ENCODE results near the gene CBLN1. TPM values are rescaled to one million over a fixed set of nuclear protein-coding genes. Genes with fewer than 3 reads are reported as not detected.

The CBLN1 gene
- total RNA-seq, 1 donor from 2014 or later, result 0.11 TPM

- Mint-ChIP-seq H3K36me3 (ENCODE audit: low read depth, unreplicated experiment) (no peaks in the 10 kb centered on the region), H3K4me1 (ENCODE audit: low read depth, unreplicated experiment) (no peaks in the 10 kb centered on the region), H3K27me3 (ENCODE audit: low read depth, unreplicated experiment) (peaks cover 92% of the 10 kb centered on the region), H3K9me3 (ENCODE audit: unreplicated experiment) (peaks cover 13% of the 10 kb centered on the region), H3K27ac (ENCODE audit: unreplicated experiment) (no peak overlapping the region), H3K4me3 (ENCODE audit: unreplicated experiment) (no peak overlapping the region)
- H3K4me1 ChIP-seq (ENCODE audit: insufficient read depth, low read length), result no peaks in the 10 kb centered on the region
- H4K20me1 ChIP-seq (ENCODE audit: insufficient read depth, low read length), result no peaks in the 10 kb centered on the region
- H3K79me2 ChIP-seq (ENCODE audit: insufficient read depth, low read length), result no peaks in the 10 kb centered on the region
- DNase-seq (ENCODE audit: low read depth) (no peak), FAIRE-seq (no peak)
- peaks cover 39% of the 10 kb centered on the region for H3K27me3 ChIP-seq (ENCODE audit: insufficient read depth, low read length)
- TF ChIP-seq CTCF (IDR thresholded peaks at IDR 0.05; ENCODE audit: insufficient read depth, low read depth, low read length), result no peak
- no peak for TF ChIP-seq EZH2 (IDR thresholded peaks at IDR 0.05; ENCODE audit: insufficient read depth, low read length)
- no peak overlapping the region for H2AFZ ChIP-seq (ENCODE audit: low read depth, low read length)
- H3K9me3 ChIP-seq (ENCODE audit: insufficient read depth, low read depth, low read length), result peaks cover 2% of the 10 kb centered on the region
- no peak overlapping the region for H3K27ac ChIP-seq (ENCODE audit: low read depth, low read length)
- no peak overlapping the region for H3K9ac ChIP-seq (ENCODE audit: low read length)
- no peaks in the 10 kb centered on the region for H3K36me3 ChIP-seq (ENCODE audit: insufficient read depth, low read length)
- H3K4me2 ChIP-seq (ENCODE audit: low read length), result no peak overlapping the region
- no peak overlapping the region for H3K4me3 ChIP-seq (ENCODE audit: insufficient read depth, low read depth, low read length)
These were observed 7.0 kb downstream of the CBLN1 start for GRCh38 chr16:49274591-49274990.

GRCh38 chr16:49273771-49274170, 7.9 kb downstream of the CBLN1 start:
- peaks cover 31% of the 10 kb centered on the region for H3K27me3 ChIP-seq (ENCODE audit: insufficient read depth, low read length)
- Mint-ChIP-seq H3K9me3 (ENCODE audit: unreplicated experiment) (peaks cover 13% of the 10 kb centered on the region), H3K36me3 (ENCODE audit: low read depth, unreplicated experiment) (no peaks in the 10 kb centered on the region), H3K27me3 (ENCODE audit: low read depth, unreplicated experiment) (peaks cover 91% of the 10 kb centered on the region), H3K27ac (ENCODE audit: unreplicated experiment) (no peak overlapping the region), H3K4me3 (ENCODE audit: unreplicated experiment) (no peak overlapping the region), H3K4me1 (ENCODE audit: low read depth, unreplicated experiment) (no peaks in the 10 kb centered on the region)
- DNase-seq (ENCODE audit: low read depth), result no peak
- no peaks in the 10 kb centered on the region for H4K20me1 ChIP-seq (ENCODE audit: insufficient read depth, low read length)
- H3K9ac ChIP-seq (ENCODE audit: low read length), result no peak overlapping the region
- TF ChIP-seq CTCF (IDR thresholded peaks at IDR 0.05; ENCODE audit: insufficient read depth, low read depth, low read length) (no peak), EZH2 (IDR thresholded peaks at IDR 0.05; ENCODE audit: insufficient read depth, low read length) (no peak)
- no peak overlapping the region for H3K4me2 ChIP-seq (ENCODE audit: low read length)
- H2AFZ ChIP-seq (ENCODE audit: low read depth, low read length), result no peak overlapping the region
- H3K79me2 ChIP-seq (ENCODE audit: insufficient read depth, low read length), result no peaks in the 10 kb centered on the region
- FAIRE-seq, result no peak
- no peak overlapping the region for H3K27ac ChIP-seq (ENCODE audit: low read depth, low read length)
- H3K4me1 ChIP-seq (ENCODE audit: insufficient read depth, low read length), result no peaks in the 10 kb centered on the region
- peaks cover 2% of the 10 kb centered on the region for H3K9me3 ChIP-seq (ENCODE audit: insufficient read depth, low read depth, low read length)
- H3K4me3 ChIP-seq (ENCODE audit: insufficient read depth, low read depth, low read length), result no peak overlapping the region
- H3K36me3 ChIP-seq (ENCODE audit: insufficient read depth, low read length), result no peaks in the 10 kb centered on the region

- Histone ChIP-seq H3K4me1 (ENCODE audit: insufficient read depth, low read length) (no peaks in the 10 kb centered on the region), H3K9ac (ENCODE audit: low read length) (no peak overlapping the region), H3K4me2 (ENCODE audit: low read length) (no peak overlapping the region), H3K79me2 (ENCODE audit: insufficient read depth, low read length) (no peaks in the 10 kb centered on the region), H2AFZ (ENCODE audit: low read depth, low read length) (no peak overlapping the region), H3K36me3 (ENCODE audit: insufficient read depth, low read length) (no peaks in the 10 kb centered on the region), H4K20me1 (ENCODE audit: insufficient read depth, low read length) (no peaks in the 10 kb centered on the region), H3K27me3 (ENCODE audit: insufficient read depth, low read length) (peaks cover 7% of the 10 kb centered on the region), H3K27ac (ENCODE audit: low read depth, low read length) (no peak overlapping the region), H3K4me3 (ENCODE audit: insufficient read depth, low read depth, low read length) (no peak overlapping the region), H3K9me3 (ENCODE audit: insufficient read depth, low read depth, low read length) (peaks cover 2% of the 10 kb centered on the region)
- Mint-ChIP-seq H3K27me3 (ENCODE audit: low read depth, unreplicated experiment) (peaks cover 90% of the 10 kb centered on the region), H3K9me3 (ENCODE audit: unreplicated experiment) (peaks cover 15% of the 10 kb centered on the region), H3K27ac (ENCODE audit: unreplicated experiment) (no peak overlapping the region), H3K36me3 (ENCODE audit: low read depth, unreplicated experiment) (no peaks in the 10 kb centered on the region), H3K4me1 (ENCODE audit: low read depth, unreplicated experiment) (no peaks in the 10 kb centered on the region), H3K4me3 (ENCODE audit: unreplicated experiment) (no peak overlapping the region)
- TF ChIP-seq CTCF (IDR thresholded peaks at IDR 0.05; ENCODE audit: insufficient read depth, low read depth, low read length), result no peak
- no peak for TF ChIP-seq EZH2 (IDR thresholded peaks at IDR 0.05; ENCODE audit: insufficient read depth, low read length)
- FAIRE-seq, result no peak
- no peak for DNase-seq (ENCODE audit: low read depth)
These were observed 10.3 kb downstream of the CBLN1 start for GRCh38 chr16:49271363-49271762.
